Trophoblast cell (in vitro differentiated cells and primary cell): ENCODE results near the gene CCDC90B.

Source experiments
- DNase-seq, 2 donors: peaks; one replicate each; pipeline ENCODE4 v3.0.0-alpha.2; 2016
- H2AFZ ChIP-seq: 2 replicates; pipeline ENCODE4 v1.6.1; 2013; ENCODE audit warnings: low read length, moderate library complexity, mild to moderate bottlenecking; ENCODE audit not compliant: insufficient read depth, poor library complexity
- H2AK5ac ChIP-seq: 2 replicates; pipeline ENCODE4 v1.6.1; 2013; ENCODE audit warnings: mild to moderate bottlenecking, low read length
- H2BK120ac ChIP-seq: 2 replicates; pipeline ENCODE4 v1.6.1; 2013; ENCODE audit warnings: low read length, mild to moderate bottlenecking, moderate library complexity; ENCODE audit not compliant: insufficient read depth, poor library complexity
- H2BK12ac ChIP-seq: 2 replicates; pipeline ENCODE4 v1.6.1; 2013; ENCODE audit warnings: mild to moderate bottlenecking, low read length, moderate library complexity
- H2BK5ac ChIP-seq: 2 replicates; pipeline ENCODE4 v1.6.1; 2013; ENCODE audit warnings: low read length, low read depth, moderate library complexity, mild to moderate bottlenecking; ENCODE audit not compliant: poor library complexity
- H3K14ac ChIP-seq: 2 replicates; pipeline ENCODE4 v1.6.1; 2013; ENCODE audit warnings: mild to moderate bottlenecking, low read length
- H3K18ac ChIP-seq: 2 replicates; pipeline ENCODE4 v1.6.1; 2013; ENCODE audit warnings: mild to moderate bottlenecking, low read length
- H3K23ac ChIP-seq: 2 replicates; pipeline ENCODE4 v1.6.1; 2013; ENCODE audit warnings: low read length
- H3K27ac ChIP-seq: 2 replicates; pipeline ENCODE4 v1.5.1; 2013; ENCODE audit warnings: low read depth, mild to moderate bottlenecking, inconsistent platforms, low read length, moderate library complexity
- H3K27me3 ChIP-seq: 2 replicates; pipeline ENCODE4 v1.6.1; 2013; ENCODE audit warnings: inconsistent platforms, mild to moderate bottlenecking, low read length, moderate library complexity; ENCODE audit not compliant: insufficient read depth
- H3K36me3 ChIP-seq, 2 experiments: 1 replicate in 1 of 2; 2 replicates in 1 of 2; pipeline ENCODE4 v1.6.1; 2013; ENCODE audit warnings: low read length in 2 of 2, mild to moderate bottlenecking in 2 of 2, moderate library complexity in 1 of 2; ENCODE audit not compliant: insufficient read depth in 2 of 2, control insufficient read depth in 1 of 2
- H3K4ac ChIP-seq: 2 replicates; pipeline ENCODE4 v1.6.1; 2013; ENCODE audit warnings: low read depth, mild to moderate bottlenecking, low read length, moderate library complexity
- H3K4me1 ChIP-seq, 2 experiments: 1 replicate in 1 of 2; 2 replicates in 1 of 2; pipeline ENCODE4 v1.6.1; 2013; ENCODE audit warnings: low read length in 2 of 2, mild to moderate bottlenecking in 2 of 2, moderate library complexity in 1 of 2; ENCODE audit not compliant: insufficient read depth in 2 of 2, control insufficient read depth in 1 of 2
- H3K4me2 ChIP-seq: 2 replicates; pipeline ENCODE4 v1.6.1; 2013; ENCODE audit warnings: inconsistent platforms, mild to moderate bottlenecking, low read length, moderate library complexity
- H3K4me3 ChIP-seq: 2 replicates; pipeline ENCODE4 v1.5.1; 2013; ENCODE audit warnings: mild to moderate bottlenecking, low read depth, low read length, inconsistent platforms
- H3K79me1 ChIP-seq: one replicate; pipeline ENCODE4 v1.6.1; 2013; ENCODE audit warnings: low read length
- H3K79me2 ChIP-seq: 2 replicates; pipeline ENCODE4 v1.6.1; 2013; ENCODE audit warnings: low read length, mild to moderate bottlenecking; ENCODE audit not compliant: control insufficient read depth, insufficient read depth, poor library complexity
- H3K9ac ChIP-seq: 2 replicates; pipeline ENCODE4 v1.6.1; 2013; ENCODE audit warnings: mild to moderate bottlenecking, low read length
- H3K9me3 ChIP-seq: 2 replicates; pipeline ENCODE4 v1.6.1; 2013; ENCODE audit warnings: low read depth, mild to moderate bottlenecking, control low read depth, inconsistent platforms, low read length; ENCODE audit not compliant: insufficient read depth
- H4K12ac ChIP-seq: 2 replicates; pipeline ENCODE4 v1.6.1; 2013; ENCODE audit warnings: low read depth, mild to moderate bottlenecking, low read length, moderate library complexity
- H4K8ac ChIP-seq: 2 replicates; pipeline ENCODE4 v1.6.1; 2013; ENCODE audit warnings: low read depth, mild to moderate bottlenecking, low read length, moderate library complexity
- H4K91ac ChIP-seq: one replicate; pipeline ENCODE4 v1.6.1; 2013; ENCODE audit warnings: low read depth, mild to moderate bottlenecking, low read length, moderate library complexity
- WGBS: extraction: QIAGEN DNeasy Blood & Tissue Kit; methylation state at CpG from one replicate; pipeline ENCODE4 v1.1.7; 2013; ENCODE audit warnings: missing lambda C conversion rate; ENCODE audit not compliant: insufficient read length, insufficient coverage; ENCODE audit errors: extremely low coverage; 5-methylcytosine and 5-hydroxymethylcytosine counted together

CCDC90B gene

GRCh38 chr11:83280256-83280655, 5.9 kb downstream of the CCDC90B start:
- H2AK5ac ChIP-seq, result no peak overlapping the region
- H3K4ac ChIP-seq, result no peak overlapping the region

DNA sequence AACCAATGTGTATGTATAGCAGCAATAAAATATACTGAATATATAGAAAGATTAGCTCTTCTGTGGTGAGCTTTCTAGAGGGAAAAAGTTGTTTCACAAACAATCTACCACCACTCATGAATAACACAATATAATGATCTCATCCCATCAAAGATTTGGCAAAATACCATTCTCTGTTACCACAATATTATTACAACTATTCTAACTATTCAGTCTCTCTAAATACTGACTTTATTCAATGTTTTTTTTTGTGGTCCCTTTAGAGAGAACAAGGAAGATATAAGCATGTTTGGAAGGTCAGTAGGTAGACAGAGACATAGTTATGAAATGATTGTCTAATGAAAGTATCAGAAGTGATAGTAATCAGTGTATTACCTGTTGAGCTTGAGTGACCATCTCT, 7.8 kb downstream of the CCDC90B start:
- Histone ChIP-seq H3K4me1 (no peaks in the 10 kb centered on the region), H3K23ac (no peak overlapping the region), H3K4me2 (no peak overlapping the region), H4K12ac (no peak overlapping the region), H3K79me2 (no peaks in the 10 kb centered on the region), H4K8ac (no peak overlapping the region), H3K27ac (no peak overlapping the region), H3K18ac (no peak overlapping the region), H3K9ac (no peak overlapping the region), H3K9me3 (no peaks in the 10 kb centered on the region), H2AFZ (no peak overlapping the region), H3K14ac (no peak overlapping the region), H3K4me3 (no peak overlapping the region), H2AK5ac (no peak overlapping the region), H4K91ac (no peak overlapping the region), H3K27me3 (no peaks in the 10 kb centered on the region), H3K4ac (no peak overlapping the region), H2BK12ac (no peak overlapping the region), H3K36me3 (peaks cover 3 to 4% of the 10 kb centered on the region in 2 experiments), H3K79me1 (no peaks in the 10 kb centered on the region), H2BK5ac (no peak overlapping the region), H2BK120ac (no peak overlapping the region)
- DNase-seq, result no peak

More at GRCh38 chr11:83280256-83280655, 5.9 kb downstream of the CCDC90B start:
- no peak for DNase-seq
- Histone ChIP-seq H3K79me1 (peaks cover under 1% of the 10 kb centered on the region), H3K4me1 (peaks cover 0 to 2% of the 10 kb centered on the region in 2 experiments), H3K36me3 (peaks cover 3 to 4% of the 10 kb centered on the region in 2 experiments), H3K9me3 (no peaks in the 10 kb centered on the region), H3K14ac (no peak overlapping the region), H3K27ac (no peak overlapping the region), H3K27me3 (no peaks in the 10 kb centered on the region), H3K4me3 (no peak overlapping the region), H3K9ac (no peak overlapping the region), H4K12ac (no peak overlapping the region), H3K4me2 (no peak overlapping the region), H4K8ac (no peak overlapping the region), H2BK12ac (no peak overlapping the region), H2BK120ac (no peak overlapping the region), H3K23ac (no peak overlapping the region), H3K79me2 (peaks cover under 1% of the 10 kb centered on the region), H2AFZ (no peak overlapping the region), H2BK5ac (no peak overlapping the region), H4K91ac (no peak overlapping the region), H3K18ac (no peak overlapping the region)
- no CpG with 5 or more reads among the region's 1 CpG for WGBS

GRCh38 chr11:83275888-83276641, 10.1 kb downstream of the CCDC90B start:
- Histone ChIP-seq H4K12ac (no peak overlapping the region), H3K27ac (no peak overlapping the region), H4K91ac (no peak overlapping the region), H3K14ac (no peak overlapping the region), H3K36me3 (peaks cover 3 to 6% of the 10 kb centered on the region in 2 experiments), H3K4me2 (no peak overlapping the region), H3K4ac (no peak overlapping the region), H2AFZ (no peak overlapping the region), H3K9me3 (no peaks in the 10 kb centered on the region), H3K18ac (no peak overlapping the region), H3K79me2 (no peaks in the 10 kb centered on the region), H2BK120ac (no peak overlapping the region), H3K4me3 (no peak overlapping the region), H3K9ac (no peak overlapping the region), H3K4me1 (no peaks in the 10 kb centered on the region), H2BK5ac (no peak overlapping the region), H3K23ac (no peak overlapping the region), H2BK12ac (no peak overlapping the region), H4K8ac (no peak overlapping the region), H3K79me1 (no peaks in the 10 kb centered on the region), H3K27me3 (no peaks in the 10 kb centered on the region), H2AK5ac (no peak overlapping the region)
- no CpG with 5 or more reads among the region's 8 CpGs for WGBS
- no peak for DNase-seq

DNA sequence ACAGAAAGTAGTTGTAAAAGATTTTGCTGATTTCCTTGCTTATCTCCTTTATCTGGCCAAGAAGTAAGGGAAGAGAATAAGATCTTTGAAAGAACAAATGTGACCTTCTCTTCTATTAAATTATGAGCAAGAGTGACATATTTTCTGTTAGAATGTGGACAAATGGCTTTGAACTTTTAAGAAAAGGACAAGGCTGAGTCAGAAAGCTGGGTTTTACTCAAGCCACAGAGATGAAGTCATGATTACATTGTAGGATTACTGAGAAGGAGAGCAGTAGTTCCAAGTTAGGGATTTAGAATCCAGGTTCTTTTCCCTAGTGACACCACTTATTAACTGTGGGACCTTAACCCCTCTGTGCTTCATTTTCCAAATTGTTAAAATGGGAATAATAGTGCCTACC, 13.5 kb downstream of the CCDC90B start:
- Histone ChIP-seq H2BK5ac (no peak overlapping the region), H2BK120ac (no peak overlapping the region), H2AK5ac (no peak overlapping the region), H3K79me2 (no peaks in the 10 kb centered on the region), H3K9ac (no peak overlapping the region), H3K27me3 (no peaks in the 10 kb centered on the region), H2BK12ac (no peak overlapping the region), H3K4me3 (no peak overlapping the region), H2AFZ (no peak overlapping the region), H3K4ac (no peak overlapping the region), H3K4me1 (no peaks in the 10 kb centered on the region), H3K18ac (no peak overlapping the region), H3K79me1 (no peaks in the 10 kb centered on the region), H4K8ac (no peak overlapping the region), H3K27ac (no peak overlapping the region), H4K12ac (no peak overlapping the region), H3K9me3 (no peaks in the 10 kb centered on the region), H3K23ac (no peak overlapping the region), H3K4me2 (no peak overlapping the region), H4K91ac (no peak overlapping the region), H3K14ac (no peak overlapping the region), H3K36me3 (peaks cover 3 to 6% of the 10 kb centered on the region in 2 experiments)
- DNase-seq, result peak in 1 of 2 donors; percentile 27
